Loucy (cell line): ENCODE results near the gene TMPRSS6.
A peak's percentile ranks its signal among the peaks of the same experiment; 100 is the strongest.

Source experiments
- H2AFZ ChIP-seq: fragments of 200-600 bp; sonication (generic); 2 replicates; pipeline ENCODE4 v1.6.0; 2016; ENCODE audit warnings: antibody characterized with exemption, mild to moderate bottlenecking, low read length, moderate library complexity
- H3F3A ChIP-seq: fragments of 200-600 bp; 2 replicates; pipeline ENCODE4 v1.6.0; 2016; ENCODE audit warnings: antibody characterized with exemption, low read depth, mild to moderate bottlenecking
- H3K27me3 ChIP-seq: fragments of 200-600 bp; sonication (generic); 2 replicates; pipeline ENCODE4 v1.6.1; 2014; ENCODE audit warnings: low read length, mild to moderate bottlenecking; ENCODE audit not compliant: insufficient read depth, poor library complexity, severe bottlenecking
- H3K36me3 ChIP-seq: fragments of 200-600 bp; sonication (generic); 2 replicates; pipeline ENCODE4 v1.6.1; 2016; ENCODE audit warnings: low read length; ENCODE audit not compliant: insufficient read depth
- H3K4me1 ChIP-seq: fragments of 200-600 bp; sonication (generic); 2 replicates; pipeline ENCODE4 v1.5.1; 2014; ENCODE audit warnings: low read length, mild to moderate bottlenecking; ENCODE audit not compliant: insufficient read depth, poor library complexity, severe bottlenecking
- H3K4me2 ChIP-seq: fragments of 200-600 bp; sonication (generic); 2 replicates; pipeline ENCODE4 v1.6.0; 2014; ENCODE audit warnings: antibody characterized with exemption, low read length, low read depth, mild to moderate bottlenecking; ENCODE audit not compliant: poor library complexity, severe bottlenecking
- H3K4me3 ChIP-seq: fragments of 200-600 bp; sonication (generic); 2 replicates; pipeline ENCODE4 v1.5.1; 2014; ENCODE audit warnings: low read length, mild to moderate bottlenecking, mixed read lengths; ENCODE audit not compliant: poor library complexity, severe bottlenecking
- H3K79me2 ChIP-seq: fragments of 200-600 bp; sonication (generic); 2 replicates; pipeline ENCODE4 v1.6.1; 2014; ENCODE audit warnings: low read length; ENCODE audit not compliant: insufficient read depth
- H3K9ac ChIP-seq: fragments of 200-600 bp; sonication (generic); 2 replicates; pipeline ENCODE4 v1.6.0; 2014; ENCODE audit warnings: mild to moderate bottlenecking, low read depth, low read length, moderate library complexity; ENCODE audit not compliant: poor library complexity, severe bottlenecking
- H3K9me2 ChIP-seq: fragments of 200-600 bp; sonication (generic); replicated peaks from 2 replicates; pipeline ENCODE4 v1.6.1; 2016; ENCODE audit warnings: low read depth, low read length, mixed read lengths
- H3K9me3 ChIP-seq: fragments of 200-600 bp; sonication (generic); 2 replicates; pipeline ENCODE4 v1.6.1; 2014; ENCODE audit warnings: mild to moderate bottlenecking, antibody characterized with exemption, low read length, low read depth; ENCODE audit not compliant: insufficient read depth
- H4K20me1 ChIP-seq: fragments of 200-600 bp; sonication (generic); 2 replicates; pipeline ENCODE4 v1.6.0; 2014; ENCODE audit warnings: antibody characterized with exemption, low read length, mild to moderate bottlenecking; ENCODE audit not compliant: insufficient read depth, poor library complexity, severe bottlenecking
- EZH2phosphoT487 ChIP-seq: fragments of 200-600 bp; IDR thresholded peaks from 2 replicates; pipeline ENCODE4 v1.6.1; 2018; ENCODE audit warnings: antibody characterized with exemption, mild to moderate bottlenecking, moderate library complexity, borderline replicate concordance
- TF ChIP-seq, protein P1 (sequence below): fragments of 200-600 bp; sonication (generic); conservative IDR thresholded peaks from 2 replicates; pipeline ENCODE4 v1.5.1; 2014; ENCODE audit warnings: mild to moderate bottlenecking, antibody characterized with exemption, low read length

The TMPRSS6 gene

DNA sequence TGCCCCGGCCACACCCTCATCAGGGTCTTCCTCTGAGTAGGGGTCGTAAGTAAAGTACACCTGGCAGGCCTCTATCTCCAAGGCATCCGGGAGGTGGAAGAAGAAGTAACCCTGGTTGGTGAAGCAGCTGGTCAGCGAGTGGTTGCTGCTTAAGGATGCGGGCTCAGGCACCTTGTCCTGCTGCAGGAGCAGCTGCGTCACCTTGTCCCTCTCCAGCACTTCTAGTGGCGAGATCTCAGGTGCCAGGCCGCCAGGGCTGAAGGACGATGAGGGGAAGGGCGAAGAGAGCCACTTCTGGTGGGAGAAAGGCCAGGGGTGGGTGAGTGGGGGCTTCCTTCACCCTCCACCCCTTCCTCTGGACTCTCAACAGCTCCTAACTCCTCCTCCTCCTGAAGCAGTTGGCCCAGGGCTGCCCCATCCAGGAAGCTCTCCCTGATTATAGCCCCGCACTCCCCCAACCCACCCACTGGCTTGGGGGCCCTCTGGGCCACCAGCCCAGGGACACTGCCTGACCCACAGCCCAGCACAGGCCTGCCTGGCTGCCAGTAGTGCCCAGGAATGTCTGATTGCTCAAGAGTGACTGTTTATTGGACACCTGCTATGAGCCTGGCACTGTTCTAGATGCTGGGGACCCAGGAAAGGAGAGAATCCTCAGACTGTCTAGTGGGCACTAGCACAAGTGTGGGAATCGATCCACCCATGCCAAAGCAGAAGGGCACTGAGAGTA is 19.2 kb upstream of the TMPRSS6 start:
- Histone ChIP-seq H4K20me1 (no peaks in the 10 kb centered on the region), H3K79me2 (no peaks in the 10 kb centered on the region), H3K4me2 (no peak overlapping the region), H3K36me3 (no peaks in the 10 kb centered on the region), H3K4me3 (no peak overlapping the region), H3K27me3 (no peaks in the 10 kb centered on the region), H2AFZ (no peak overlapping the region), H3F3A (no peaks in the 10 kb centered on the region), H3K9me3 (no peaks in the 10 kb centered on the region), H3K4me1 (no peaks in the 10 kb centered on the region), H3K9ac (no peak overlapping the region), H3K9me2 (no peaks in the 10 kb centered on the region)
- TF ChIP-seq EZH2phosphoT487 = no peak
- TF ChIP-seq, protein P1, sequence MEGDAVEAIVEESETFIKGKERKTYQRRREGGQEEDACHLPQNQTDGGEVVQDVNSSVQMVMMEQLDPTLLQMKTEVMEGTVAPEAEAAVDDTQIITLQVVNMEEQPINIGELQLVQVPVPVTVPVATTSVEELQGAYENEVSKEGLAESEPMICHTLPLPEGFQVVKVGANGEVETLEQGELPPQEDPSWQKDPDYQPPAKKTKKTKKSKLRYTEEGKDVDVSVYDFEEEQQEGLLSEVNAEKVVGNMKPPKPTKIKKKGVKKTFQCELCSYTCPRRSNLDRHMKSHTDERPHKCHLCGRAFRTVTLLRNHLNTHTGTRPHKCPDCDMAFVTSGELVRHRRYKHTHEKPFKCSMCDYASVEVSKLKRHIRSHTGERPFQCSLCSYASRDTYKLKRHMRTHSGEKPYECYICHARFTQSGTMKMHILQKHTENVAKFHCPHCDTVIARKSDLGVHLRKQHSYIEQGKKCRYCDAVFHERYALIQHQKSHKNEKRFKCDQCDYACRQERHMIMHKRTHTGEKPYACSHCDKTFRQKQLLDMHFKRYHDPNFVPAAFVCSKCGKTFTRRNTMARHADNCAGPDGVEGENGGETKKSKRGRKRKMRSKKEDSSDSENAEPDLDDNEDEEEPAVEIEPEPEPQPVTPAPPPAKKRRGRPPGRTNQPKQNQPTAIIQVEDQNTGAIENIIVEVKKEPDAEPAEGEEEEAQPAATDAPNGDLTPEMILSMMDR = no peak

DNA sequence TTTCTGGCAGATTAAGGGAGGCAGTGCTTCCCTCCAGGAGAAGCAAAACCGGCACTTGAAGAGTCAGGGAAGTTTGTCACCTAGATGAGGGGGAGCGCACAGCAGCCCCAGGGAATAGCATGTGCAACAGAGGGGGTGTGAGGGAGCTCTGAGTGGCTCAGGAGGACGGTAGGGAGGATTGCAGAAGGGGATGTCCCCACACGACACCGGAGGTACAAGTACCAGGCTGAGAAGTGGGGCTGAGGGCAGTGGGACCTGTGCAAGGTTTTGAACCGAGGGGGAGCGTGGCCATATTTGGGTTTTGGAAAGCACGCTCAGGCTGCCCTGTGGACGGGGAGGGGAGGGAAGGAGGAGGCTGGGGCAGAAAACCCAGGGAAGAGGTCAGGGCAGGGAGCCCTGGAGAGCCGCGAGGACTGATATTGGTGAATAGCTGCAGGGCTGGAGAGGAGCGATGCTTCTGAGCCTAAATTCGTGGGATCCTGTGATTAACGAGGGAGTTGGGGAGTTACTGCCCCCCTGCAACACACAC is 17.9 kb upstream of the TMPRSS6 start:
- TF ChIP-seq EZH2phosphoT487 = no peak
- TF ChIP-seq, protein P1 = no peak
- Histone ChIP-seq H3K36me3 (no peaks in the 10 kb centered on the region), H3K4me2 (no peak overlapping the region), H3K9ac (peak overlapping the region; percentile 33), H3K9me3 (no peaks in the 10 kb centered on the region), H3K9me2 (no peaks in the 10 kb centered on the region), H3K4me3 (no peak overlapping the region), H4K20me1 (no peaks in the 10 kb centered on the region), H3K4me1 (peaks cover 5% of the 10 kb centered on the region), H3F3A (no peaks in the 10 kb centered on the region), H3K79me2 (no peaks in the 10 kb centered on the region), H3K27me3 (no peaks in the 10 kb centered on the region), H2AFZ (no peak overlapping the region)

DNA sequence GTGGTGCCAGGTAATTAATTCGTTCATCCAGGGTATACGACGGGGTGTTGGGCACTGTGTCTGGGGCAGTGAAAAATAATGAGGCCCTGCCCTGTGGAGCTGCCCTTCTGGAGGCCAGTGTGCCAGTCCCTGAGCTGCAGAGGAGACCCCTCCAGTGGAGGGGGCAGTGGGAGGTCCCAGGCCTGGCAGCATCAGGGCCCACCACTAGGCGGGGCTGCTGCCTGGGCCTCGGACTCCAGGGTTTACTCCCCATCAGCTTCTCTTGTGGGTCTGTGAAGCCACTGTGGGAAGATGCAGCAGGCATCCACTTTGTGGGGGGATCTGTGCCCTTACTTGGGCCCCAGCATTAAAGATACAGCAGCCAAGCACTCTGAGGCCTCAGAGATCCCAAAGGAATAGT is 17.4 kb upstream of the TMPRSS6 start:
- no peaks in the 10 kb centered on the region for H3K27me3 ChIP-seq
- no peaks in the 10 kb centered on the region for H3K9me3 ChIP-seq
- H3F3A ChIP-seq = no peaks in the 10 kb centered on the region
- H3K4me3 ChIP-seq = no peak overlapping the region
- H3K79me2 ChIP-seq = no peaks in the 10 kb centered on the region
- H3K9me2 ChIP-seq = no peaks in the 10 kb centered on the region
- H3K4me1 ChIP-seq = peaks cover 11% of the 10 kb centered on the region
- peak overlapping the region; percentile 33 for H3K9ac ChIP-seq
- H2AFZ ChIP-seq = no peak overlapping the region
- H3K36me3 ChIP-seq = no peaks in the 10 kb centered on the region
- H4K20me1 ChIP-seq = no peaks in the 10 kb centered on the region
- no peak for TF ChIP-seq EZH2phosphoT487
- TF ChIP-seq, protein P1 = peak; percentile 76
- H3K4me2 ChIP-seq = no peak overlapping the region
